ENCODE results near the gene BSPRY. TPM values are rescaled to one million over a fixed set of nuclear protein-coding genes. Genes with fewer than 3 reads are reported as not detected.

Gene BSPRY
- total and polyA plus RNA-seq, 2 of the 13 experiments (the other 11 are each of a cell fraction or from before 2014, with no cell fraction given), result 0.09 to 0.26 TPM

GRCh38 chr9:113401027-113401792 lies 51.9 kb downstream of the BSPRY start, which contains the start of gene ALAD (continued):
- TF ChIP-seq ZGPAT (CRISPR knock-in tag; IDR thresholded peaks at IDR 0.05) (peak; percentile 95), AGO2 (optimal IDR thresholded peaks at IDR 0.05; ENCODE audit: low read depth, low read length) (no peak), ZNF362 (CRISPR knock-in tag; IDR thresholded peaks at IDR 0.05; ENCODE audit: borderline replicate concordance) (no peak), ZSCAN9 (CRISPR knock-in tag; IDR thresholded peaks at IDR 0.05; ENCODE audit: borderline replicate concordance) (peak; percentile 85; the same call in 1 of the 2 replicates), RFX5 (IDR thresholded peaks at IDR 0.05; ENCODE audit: low read depth, low read length) (no peak; the same call in 1 of the 2 replicates), TEF (CRISPR knock-in tag; IDR thresholded peaks at IDR 0.05) (no peak), USF2 (IDR thresholded peaks at IDR 0.05; ENCODE audit: low read depth, low read length) (no peak), USF2 (CRISPR knock-in tag; IDR thresholded peaks at IDR 0.05; ENCODE audit: borderline replicate concordance) (no peak), CBX5 (CRISPR knock-in tag; IDR thresholded peaks at IDR 0.05; ENCODE audit: borderline replicate concordance) (peak; percentile 75; the same call in 1 of the 2 replicates), FOXP4 (CRISPR knock-in tag; IDR thresholded peaks at IDR 0.05) (peak; percentile 60; the same call in 1 of the 2 replicates)
